HG02642 (cell line): ENCODE measurements around the gene NOS1AP.

Experiments used
- ATAC-seq: cut with Tn5 transposase; IDR thresholded peaks from one replicate; pipeline ENCODE4 v1.9.1; 2021; ENCODE audit warnings: mild to moderate bottlenecking; ENCODE audit not compliant: unreplicated experiment, poor library complexity

The NOS1AP gene

DNA sequence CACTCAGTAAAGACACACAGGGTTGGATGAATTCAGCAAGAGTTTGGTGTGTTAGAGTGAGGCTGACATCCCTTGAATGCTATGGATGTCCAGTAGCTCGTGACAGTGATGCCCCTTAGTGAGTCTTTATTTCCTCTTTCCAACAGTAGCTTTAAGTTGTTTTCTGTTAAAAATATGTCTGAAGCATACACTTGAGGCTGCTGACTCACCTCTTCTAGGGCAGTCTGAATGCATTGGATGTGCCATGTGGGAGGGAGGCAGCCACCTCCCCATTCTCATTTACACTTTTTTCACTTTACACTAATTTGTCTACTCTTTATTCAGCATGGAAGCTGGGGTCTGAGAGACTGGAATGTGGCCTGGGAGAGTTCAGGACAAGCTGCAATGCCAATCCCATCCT lies 17.6 kb downstream of the NOS1AP start:
- ATAC-seq: no peak

DNA sequence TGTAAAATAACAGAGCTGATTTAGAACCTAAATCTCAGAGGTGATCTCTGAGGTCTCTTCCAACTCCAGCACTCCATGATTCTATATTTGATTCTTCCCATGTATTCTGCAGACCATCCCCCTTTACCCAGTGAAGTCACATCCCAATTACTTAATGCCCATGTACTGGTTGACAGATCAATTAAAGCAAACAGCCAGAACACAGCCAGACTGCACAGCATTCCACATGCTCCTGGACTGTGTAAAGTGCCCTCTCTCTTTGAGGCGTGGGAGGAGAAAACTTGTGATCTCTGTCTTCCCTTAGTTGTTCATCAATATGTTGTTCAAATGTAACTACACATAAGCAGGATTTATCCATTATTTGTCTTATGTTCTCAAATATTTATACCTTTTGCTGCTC lies 18.1 kb downstream of the NOS1AP start:
- ATAC-seq: no peak

GRCh38 chr1:162088281-162088969 lies 18.9 kb downstream of the NOS1AP start:
- ATAC-seq: no peak

- no peak for ATAC-seq
Measured at GRCh38 chr1:162089748-162090147, 20.3 kb downstream of the NOS1AP start.

GRCh38 chr1:162090378-162090777 lies 20.9 kb downstream of the NOS1AP start:
- no peak for ATAC-seq

- ATAC-seq: no peak
Measured at GRCh38 chr1:162091681-162092524, 22.4 kb downstream of the NOS1AP start.

DNA sequence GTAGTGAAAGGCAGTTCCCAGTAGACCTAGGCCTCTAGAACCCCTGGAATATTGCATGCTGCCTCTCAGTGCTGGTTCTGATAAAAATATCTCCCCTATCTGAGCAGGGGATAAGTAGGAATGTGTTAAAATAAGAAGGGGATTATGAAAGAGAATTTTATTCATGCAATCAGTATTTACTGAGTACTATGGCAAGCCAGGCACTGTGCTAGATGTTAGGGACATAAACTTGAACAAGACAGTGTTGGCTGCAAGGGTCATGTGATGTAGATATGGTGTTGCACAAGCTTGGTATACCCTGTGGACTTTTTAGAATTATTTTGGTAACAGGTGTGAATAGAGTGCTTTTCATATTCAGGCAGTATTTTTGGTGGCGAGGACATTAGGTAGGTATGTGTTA lies 23.6 kb downstream of the NOS1AP start:
- ATAC-seq: no peak

DNA sequence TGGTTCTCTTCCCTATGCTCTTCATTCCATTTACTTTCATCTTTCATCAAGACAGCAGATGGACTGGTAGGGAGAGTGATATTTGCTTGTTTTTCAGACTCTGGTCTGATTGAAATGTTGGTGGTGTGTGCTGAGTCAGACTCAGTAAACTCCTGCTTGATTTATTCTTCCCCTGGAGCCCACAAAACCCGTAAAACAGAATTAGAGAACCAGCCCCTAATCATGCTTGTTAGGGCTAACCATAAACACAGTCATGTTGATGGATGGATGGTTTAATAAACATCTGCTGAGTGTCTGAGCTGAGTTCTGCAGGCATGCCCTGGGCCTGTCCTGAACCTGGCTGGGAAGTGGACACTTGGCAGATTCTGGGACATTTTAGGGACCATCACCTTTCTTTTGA lies 24.8 kb downstream of the NOS1AP start:
- no peak for ATAC-seq

DNA sequence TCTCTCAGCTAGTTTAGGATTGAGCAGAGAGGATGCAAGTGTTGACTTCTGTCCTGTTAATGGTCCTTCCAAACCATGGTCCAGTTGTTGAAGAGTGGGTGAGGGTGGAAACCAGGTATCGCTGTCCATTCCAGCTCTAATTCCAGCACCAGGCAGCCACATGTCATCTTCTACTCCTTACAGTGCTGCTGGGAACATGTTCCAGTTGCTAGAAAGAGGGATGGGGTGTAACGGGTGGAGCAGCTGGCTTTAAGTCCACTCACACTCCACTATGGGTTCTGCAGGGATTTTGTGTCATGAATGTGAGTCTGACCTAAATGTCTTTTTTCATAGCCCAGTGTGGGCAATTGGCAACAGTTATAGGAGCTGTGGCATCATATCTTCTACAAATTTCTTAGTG lies 25.2 kb downstream of the NOS1AP start:
- no peak for ATAC-seq

DNA sequence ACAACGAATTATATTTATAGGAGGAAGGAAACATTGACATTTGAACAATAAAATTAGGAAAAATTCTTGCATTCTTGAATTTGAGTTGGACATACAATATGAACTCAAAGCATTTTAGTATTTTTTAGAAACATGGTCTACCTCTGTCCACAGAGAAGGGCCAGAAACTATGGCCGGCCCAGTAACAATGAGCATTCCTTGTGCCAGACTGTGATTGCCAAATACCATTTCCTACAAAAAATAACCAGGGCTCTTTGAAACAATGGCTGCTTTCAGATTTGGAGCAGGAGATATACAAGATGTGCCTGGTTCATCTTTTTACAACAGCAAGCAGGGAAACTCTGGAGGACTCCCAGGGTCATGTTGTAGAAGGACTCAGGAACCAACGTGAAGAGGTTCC lies 38.4 kb downstream of the NOS1AP start:
- ATAC-seq: no peak

DNA sequence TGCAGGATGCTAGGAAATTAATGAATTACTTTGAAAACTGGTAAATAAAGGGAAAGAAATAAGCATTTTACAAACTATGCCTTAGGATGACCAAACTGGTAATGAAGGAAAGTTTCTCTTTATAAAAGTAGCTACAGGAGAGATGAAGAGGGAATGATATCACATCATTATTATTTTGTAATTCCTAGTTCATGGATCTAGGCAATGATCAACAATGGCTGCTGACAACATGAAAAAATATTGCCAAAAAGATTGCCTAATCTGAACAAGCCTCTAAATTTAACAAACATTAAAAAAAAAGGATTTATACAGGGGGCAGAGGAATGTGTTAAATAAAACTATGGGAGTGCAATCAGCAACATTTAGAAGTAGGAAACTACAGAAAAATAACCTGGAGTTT lies 38.9 kb downstream of the NOS1AP start:
- no peak for ATAC-seq

GRCh38 chr1:162110910-162111309 lies 41.4 kb downstream of the NOS1AP start:
- no peak for ATAC-seq

DNA sequence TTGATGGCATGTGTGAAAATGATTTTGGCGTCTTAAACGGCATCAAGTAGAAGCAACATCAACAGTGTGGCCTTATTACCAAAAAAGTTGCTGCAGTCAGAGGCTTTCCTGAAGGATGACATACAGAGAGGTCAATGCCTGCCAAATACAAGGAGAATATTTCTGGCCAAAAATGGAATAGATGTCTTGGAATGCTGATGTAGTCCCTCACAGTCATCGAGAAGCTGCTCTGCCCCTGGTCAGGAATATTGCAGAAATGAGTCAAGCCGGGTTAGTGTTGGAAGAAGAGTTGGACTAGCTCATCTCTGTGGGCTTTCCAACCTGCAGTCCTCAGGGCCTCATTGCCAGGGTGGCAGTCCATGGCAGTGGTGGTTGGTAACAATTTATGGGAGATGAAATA lies 42.1 kb downstream of the NOS1AP start:
- no peak for ATAC-seq

DNA sequence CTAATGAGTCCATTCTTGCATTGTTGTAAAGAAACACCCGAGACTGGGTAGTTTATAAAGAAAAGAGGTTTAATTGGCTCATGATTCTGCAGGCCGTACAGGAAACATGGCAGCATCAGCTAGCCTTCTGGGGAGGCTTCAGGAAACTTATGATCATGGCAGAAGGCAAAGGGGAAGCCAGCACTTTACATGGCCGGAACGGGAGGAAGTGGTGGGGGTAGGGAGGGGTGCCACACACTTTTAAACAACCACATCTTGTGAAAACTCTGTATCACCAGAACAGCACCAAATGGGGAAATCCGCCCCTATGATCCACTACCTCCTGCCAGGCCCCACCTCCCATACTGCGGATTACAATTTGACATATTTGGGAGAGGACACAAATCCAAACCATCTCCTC lies 43.9 kb downstream of the NOS1AP start:
- ATAC-seq: no peak

DNA sequence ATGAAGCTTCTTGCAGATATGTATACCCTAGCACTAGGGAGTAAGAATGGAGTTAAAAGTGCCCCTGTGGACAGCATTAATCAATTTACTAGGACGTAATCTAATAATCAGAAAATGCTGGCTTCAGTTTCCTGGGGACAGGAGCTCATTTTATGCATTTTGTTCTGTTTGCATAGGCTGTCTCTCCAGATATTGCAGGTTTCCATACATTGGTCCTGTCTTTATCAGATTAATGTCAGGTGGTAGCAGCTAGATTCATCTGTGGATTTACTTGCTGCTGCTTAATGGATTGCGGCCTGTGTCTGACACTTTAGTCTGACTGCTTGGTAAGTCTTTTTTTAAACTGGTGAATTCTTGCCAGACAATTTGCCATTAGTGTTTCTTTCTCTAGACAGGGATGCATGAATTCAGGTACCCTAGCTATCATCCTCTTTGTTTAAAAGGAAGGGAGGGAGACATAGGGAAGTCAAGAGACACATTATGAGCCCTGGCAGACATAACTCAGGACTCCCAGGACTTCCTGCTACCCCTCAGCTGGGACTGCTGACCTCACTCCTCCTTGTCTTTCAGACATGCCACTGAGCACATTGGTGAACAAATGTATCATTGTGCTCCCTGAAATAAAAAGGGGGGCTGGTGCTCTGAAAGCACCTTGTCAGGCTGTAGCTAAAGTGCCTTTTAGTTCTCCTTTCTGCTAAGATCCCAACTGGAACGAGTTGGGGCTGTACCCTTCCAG lies 47.7 kb downstream of the NOS1AP start:
- ATAC-seq: no peak

DNA sequence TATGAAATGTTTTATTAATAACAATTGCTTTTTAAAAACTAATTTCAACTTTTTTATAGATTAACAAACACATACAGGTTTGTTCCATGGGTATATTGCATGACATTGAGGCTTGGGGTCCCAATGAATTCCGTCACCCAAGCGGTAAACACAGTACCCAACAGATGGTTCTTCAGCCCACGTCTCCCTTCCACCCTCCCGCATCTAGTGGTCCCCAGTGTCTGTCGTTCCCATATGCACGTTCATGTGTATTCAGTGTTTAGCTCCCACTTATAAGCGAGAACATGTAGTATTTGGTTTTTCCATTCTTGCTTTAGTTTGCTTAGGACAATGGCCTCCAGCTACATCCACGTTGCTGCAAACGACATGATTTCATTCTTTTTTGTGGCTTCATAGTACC lies 48.6 kb downstream of the NOS1AP start:
- no peak for ATAC-seq

- ATAC-seq: no peak
Measured at GRCh38 chr1:162128693-162129356, 59.3 kb downstream of the NOS1AP start.

DNA sequence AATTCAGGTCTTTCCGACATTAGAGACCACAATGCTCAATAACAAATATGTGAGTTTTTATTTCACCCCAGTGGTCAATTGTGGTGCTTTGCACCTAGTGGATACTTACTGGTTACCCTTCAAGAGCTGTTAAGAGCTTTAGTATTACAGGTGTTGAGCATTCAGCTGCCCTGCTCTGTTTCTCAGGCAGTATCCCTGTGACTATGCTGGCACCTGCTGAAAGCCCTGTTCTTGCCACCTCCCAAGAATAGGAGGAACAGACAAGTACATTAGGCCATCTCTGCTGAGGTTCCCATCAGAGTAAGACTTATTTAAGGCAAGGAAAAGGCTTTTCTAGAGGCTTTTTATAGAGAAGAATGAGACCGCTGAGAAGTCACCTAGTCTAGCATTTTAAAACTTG lies 60.8 kb downstream of the NOS1AP start:
- ATAC-seq: no peak

DNA sequence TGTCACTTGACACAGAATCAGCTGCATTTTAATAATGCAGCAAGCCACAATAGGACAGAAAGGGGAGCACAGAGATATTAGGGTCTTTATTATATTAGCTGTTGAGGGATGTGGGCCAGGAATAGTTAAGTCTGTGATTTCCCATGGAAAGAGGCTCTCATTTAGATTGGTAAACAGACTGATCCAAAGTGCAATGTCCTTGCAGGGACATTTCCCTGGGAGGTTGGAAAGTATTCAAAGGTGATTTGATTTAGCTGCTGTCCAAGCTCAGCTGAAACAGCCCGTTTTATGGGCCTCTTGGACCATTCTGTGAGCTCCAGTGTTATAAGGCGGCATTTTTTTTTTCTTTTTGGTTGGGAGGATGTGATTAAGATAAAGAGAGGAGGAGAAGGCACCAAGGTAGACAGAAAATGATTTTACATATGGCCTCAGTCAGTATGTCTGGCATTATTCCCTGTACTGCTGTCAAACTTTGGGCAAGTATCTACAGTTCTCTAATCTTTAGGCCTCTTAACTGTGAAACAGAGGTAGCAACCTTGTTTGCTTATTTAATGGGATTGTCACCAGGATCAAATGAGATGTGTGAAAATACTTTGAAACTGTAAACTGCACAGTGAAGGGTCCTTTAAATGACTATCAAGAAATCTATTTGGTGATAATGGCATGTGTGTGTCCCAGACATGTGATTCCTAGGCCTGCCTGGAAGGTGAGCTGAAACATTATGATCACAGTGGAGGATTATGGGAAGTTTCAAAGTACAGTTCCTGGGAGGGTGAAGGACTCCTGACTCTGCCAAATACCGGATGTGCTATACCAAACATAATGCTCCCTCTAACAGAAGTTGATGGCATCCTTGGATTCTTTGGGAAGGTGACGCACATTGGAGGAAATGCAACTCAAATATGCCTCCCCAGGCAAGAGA lies 62.2 kb downstream of the NOS1AP start:
- no peak for ATAC-seq

GRCh38 chr1:162133566-162133965 lies 64.1 kb downstream of the NOS1AP start:
- ATAC-seq: no peak
